ENCODE results near the gene SOST.

SOST gene

DNA sequence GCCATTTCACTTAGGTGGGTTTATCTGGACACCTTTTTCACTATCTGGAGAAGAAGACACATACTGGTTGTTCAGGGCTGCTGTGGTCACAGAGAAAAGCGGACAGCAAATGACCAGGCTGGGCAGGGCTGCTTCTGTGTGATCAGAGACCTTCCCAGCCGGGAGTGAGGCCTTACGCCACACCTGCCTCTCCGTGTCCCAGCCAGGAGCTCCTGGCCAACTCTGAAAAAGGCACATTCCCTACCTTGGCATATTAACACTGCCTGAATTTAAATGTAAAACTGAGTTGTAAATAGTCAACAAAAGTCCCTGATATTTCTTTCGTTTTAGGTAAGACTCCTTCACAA, 9.1 kb upstream of the SOST start:
- Histone ChIP-seq H3K36me3 (ENCODE audit: control insufficient read depth in 2 of 2, insufficient read depth in 1 of 2, low read length in 2 of 2) (peaks cover 18 to 48% of the 10 kb centered on the region in 2 experiments), H3K27ac (ENCODE audit: extremely low read depth, low read depth, low read length) (no peak overlapping the region), H3K9me3 (ENCODE audit: control insufficient read depth, insufficient read depth, low read depth, low read length) (no peaks in the 10 kb centered on the region), H3K4me1 (ENCODE audit: control insufficient read depth, insufficient read depth, low read length) (no peaks in the 10 kb centered on the region), H3K4me3 (ENCODE audit: low read depth, low read length) (no peak overlapping the region)
- TF ChIP-seq TRIM28 (IDR thresholded peaks at IDR 0.05; ENCODE audit: borderline replicate concordance, low read length) (no peak), ZNF132 (tag by site-specific recombination; IDR thresholded peaks at IDR 0.05; ENCODE audit: borderline replicate concordance) (no peak)
- ChIA-PET POLR2A (interaction anchor here (0.6 to 1.2 kb wide), 3 partner anchors 49 to 189 kb away, joined by 3 to 5 read pairs (median 4); no protein-coding TSS in a partner anchor), CTCF (interaction anchor here (0.6 to 3.8 kb wide), 17 partner anchors 7 to 293 kb away, joined by 3 to 67 read pairs (median 3); partner anchors contain the start of genes CD300LG, ETV4, MEOX1 and MPP2)

DNA sequence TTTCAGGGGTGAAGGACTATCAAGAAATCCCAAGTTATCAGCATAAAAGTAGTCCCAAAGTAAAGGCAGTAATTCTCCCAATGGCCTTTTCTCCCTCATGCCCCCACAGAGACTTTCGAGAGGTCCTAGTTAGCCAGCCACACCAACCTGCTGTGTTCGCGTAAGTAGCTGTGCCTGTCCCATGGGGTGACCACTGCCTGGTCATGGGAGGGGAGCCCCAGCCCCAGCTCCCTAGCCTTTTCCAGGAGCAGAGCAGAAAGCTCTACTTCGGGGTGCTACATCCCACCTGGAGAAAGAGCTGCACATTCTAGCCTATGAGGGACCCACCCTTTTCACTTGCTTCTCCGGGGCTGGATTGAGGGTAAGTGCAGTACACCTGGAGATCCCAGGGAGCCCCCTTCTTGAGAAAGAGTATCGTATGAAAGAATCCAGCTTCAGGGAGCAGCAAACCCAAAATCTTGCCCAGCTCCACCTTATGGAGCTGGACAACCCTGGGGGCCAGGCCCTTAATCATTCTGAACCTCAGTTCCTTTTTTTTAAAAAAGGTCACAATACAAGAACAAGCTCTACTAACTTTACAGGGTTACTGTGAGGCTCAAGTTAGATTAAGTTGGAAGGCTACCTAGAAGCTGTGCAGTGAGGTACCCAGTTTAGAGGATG, 8.6 kb upstream of the SOST start:
- Histone ChIP-seq H3K9me3 (ENCODE audit: control insufficient read depth, insufficient read depth, low read depth, low read length) (no peaks in the 10 kb centered on the region), H3K36me3 (ENCODE audit: control insufficient read depth in 2 of 2, insufficient read depth in 1 of 2, low read length in 2 of 2) (peaks cover 14 to 43% of the 10 kb centered on the region in 2 experiments), H3K4me1 (ENCODE audit: control insufficient read depth, insufficient read depth, low read length) (no peaks in the 10 kb centered on the region), H3K27ac (ENCODE audit: extremely low read depth, low read depth, low read length) (no peak overlapping the region), H3K4me3 (ENCODE audit: low read depth, low read length) (no peak overlapping the region)
- TF ChIP-seq, protein P1, sequence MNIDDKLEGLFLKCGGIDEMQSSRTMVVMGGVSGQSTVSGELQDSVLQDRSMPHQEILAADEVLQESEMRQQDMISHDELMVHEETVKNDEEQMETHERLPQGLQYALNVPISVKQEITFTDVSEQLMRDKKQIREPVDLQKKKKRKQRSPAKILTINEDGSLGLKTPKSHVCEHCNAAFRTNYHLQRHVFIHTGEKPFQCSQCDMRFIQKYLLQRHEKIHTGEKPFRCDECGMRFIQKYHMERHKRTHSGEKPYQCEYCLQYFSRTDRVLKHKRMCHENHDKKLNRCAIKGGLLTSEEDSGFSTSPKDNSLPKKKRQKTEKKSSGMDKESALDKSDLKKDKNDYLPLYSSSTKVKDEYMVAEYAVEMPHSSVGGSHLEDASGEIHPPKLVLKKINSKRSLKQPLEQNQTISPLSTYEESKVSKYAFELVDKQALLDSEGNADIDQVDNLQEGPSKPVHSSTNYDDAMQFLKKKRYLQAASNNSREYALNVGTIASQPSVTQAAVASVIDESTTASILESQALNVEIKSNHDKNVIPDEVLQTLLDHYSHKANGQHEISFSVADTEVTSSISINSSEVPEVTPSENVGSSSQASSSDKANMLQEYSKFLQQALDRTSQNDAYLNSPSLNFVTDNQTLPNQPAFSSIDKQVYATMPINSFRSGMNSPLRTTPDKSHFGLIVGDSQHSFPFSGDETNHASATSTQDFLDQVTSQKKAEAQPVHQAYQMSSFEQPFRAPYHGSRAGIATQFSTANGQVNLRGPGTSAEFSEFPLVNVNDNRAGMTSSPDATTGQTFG (tag by site-specific recombination; IDR thresholded peaks at IDR 0.05; ENCODE audit: borderline replicate concordance), result no peak
- TF ChIP-seq ZNF175 (tag by site-specific recombination; IDR thresholded peaks at IDR 0.05) (no peak), ZNF664 (tag by site-specific recombination; IDR thresholded peaks at IDR 0.05) (no peak), SP3 (tag by site-specific recombination; IDR thresholded peaks at IDR 0.05) (no peak), ZNF596 (tag by site-specific recombination; IDR thresholded peaks at IDR 0.05) (no peak)
- TF ChIP-seq, protein P2, sequence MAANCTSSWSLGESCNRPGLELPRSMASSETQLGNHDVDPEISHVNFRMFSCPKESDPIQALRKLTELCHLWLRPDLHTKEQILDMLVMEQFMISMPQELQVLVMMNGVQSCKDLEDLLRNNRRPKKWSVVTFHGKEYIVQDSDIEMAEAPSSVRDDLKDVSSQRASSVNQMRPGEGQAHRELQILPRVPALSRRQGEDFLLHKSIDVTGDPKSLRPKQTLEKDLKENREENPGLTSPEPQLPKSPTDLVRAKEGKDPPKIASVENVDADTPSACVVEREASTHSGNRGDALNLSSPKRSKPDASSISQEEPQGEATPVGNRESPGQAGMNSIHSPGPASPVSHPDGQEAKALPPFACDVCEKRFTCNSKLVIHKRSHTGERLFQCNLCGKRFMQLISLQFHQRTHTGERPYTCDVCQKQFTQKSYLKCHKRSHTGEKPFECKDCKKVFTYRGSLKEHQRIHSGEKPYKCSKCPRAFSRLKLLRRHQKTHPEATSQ (tag by site-specific recombination; IDR thresholded peaks at IDR 0.05), result no peak
- TF ChIP-seq, protein P3, sequence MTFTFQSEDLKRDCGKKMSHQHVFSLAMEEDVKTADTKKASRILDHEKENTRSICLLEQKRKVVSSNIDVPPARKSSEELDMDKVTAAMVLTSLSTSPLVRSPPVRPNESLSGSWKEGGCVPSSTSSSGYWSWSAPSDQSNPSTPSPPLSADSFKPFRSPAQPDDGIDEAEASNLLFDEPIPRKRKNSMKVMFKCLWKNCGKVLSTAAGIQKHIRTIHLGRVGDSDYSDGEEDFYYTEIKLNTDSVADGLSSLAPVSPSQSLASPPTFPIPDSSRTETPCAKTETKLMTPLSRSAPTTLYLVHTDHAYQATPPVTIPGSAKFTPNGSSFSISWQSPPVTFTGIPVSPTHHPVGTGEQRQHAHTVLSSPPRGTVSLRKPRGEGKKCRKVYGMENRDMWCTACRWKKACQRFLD (tag by site-specific recombination; IDR thresholded peaks at IDR 0.05), result no peak
- TF ChIP-seq, protein P4, sequence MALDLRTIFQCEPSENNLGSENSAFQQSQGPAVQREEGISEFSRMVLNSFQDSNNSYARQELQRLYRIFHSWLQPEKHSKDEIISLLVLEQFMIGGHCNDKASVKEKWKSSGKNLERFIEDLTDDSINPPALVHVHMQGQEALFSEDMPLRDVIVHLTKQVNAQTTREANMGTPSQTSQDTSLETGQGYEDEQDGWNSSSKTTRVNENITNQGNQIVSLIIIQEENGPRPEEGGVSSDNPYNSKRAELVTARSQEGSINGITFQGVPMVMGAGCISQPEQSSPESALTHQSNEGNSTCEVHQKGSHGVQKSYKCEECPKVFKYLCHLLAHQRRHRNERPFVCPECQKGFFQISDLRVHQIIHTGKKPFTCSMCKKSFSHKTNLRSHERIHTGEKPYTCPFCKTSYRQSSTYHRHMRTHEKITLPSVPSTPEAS (tag by site-specific recombination; IDR thresholded peaks at IDR 0.05), result no peak
- POLR2A ChIA-PET, result interaction anchor here (0.6 to 1.2 kb wide), 3 partner anchors 49 to 188 kb away, joined by 3 to 5 read pairs (median 4); no protein-coding TSS in a partner anchor
- CTCF ChIA-PET, result interaction anchor here (0.6 to 3.8 kb wide), 37 partner anchors 9 to 292 kb away, joined by 3 to 67 read pairs (median 4); partner anchors contain the start of genes CD300LG, CFAP97D1, ETV4 and MEOX1

DNA sequence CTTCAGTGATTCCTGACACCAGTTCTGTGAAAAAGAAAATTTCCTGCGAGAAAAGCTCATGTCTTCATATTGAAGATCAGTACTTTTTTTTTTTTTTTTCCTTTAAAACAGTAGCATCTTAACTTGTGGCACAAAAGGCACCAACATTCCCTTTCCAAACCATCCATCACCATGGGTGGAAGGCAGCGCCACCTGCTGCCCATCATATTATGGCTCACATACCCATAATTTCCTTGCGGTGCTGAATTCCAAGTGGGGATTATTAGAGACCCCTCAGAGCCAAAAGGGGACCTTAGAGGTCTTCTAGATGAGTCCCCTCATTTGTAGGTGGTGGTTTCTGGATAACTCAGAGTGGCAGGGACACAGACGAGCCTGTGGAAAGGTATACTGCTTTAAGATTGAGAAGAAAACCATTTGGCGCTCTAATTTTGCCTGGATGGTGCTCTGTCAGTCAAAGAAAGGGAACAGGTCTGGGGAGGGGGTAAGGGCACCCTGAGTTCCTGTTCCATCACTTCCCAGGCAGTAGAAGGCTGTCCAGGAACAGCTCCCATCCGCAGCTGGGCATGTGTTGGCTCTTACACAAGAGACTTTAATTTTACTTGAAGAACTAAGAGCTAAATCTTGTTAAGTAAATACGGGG, 7.9 kb upstream of the SOST start:
- POLR2A ChIA-PET, result interaction anchor here (1.2 kb wide), 1 partner anchor 188 kb away, joined by 4 read pairs; no protein-coding TSS in a partner anchor
- CTCF ChIA-PET, result interaction anchor here (0.6 to 3.8 kb wide), 73 partner anchors 9 to 1964 kb away, joined by 3 to 67 read pairs (median 4); partner anchors contain the start of genes CD300LG, CFAP97D1, DHX8 and ETV4
- H3K27ac ChIP-seq (ENCODE audit: extremely low read depth, low read depth, low read length), result no peak overlapping the region
- H3K36me3 ChIP-seq (ENCODE audit: control insufficient read depth in 2 of 2, insufficient read depth in 1 of 2, low read length in 2 of 2), result peaks cover 14 to 38% of the 10 kb centered on the region in 2 experiments
- no peaks in the 10 kb centered on the region for H3K9me3 ChIP-seq (ENCODE audit: control insufficient read depth, insufficient read depth, low read depth, low read length)
- H3K4me3 ChIP-seq (ENCODE audit: low read depth, low read length), result no peak overlapping the region
- H3K4me1 ChIP-seq (ENCODE audit: control insufficient read depth, insufficient read depth, low read length), result no peaks in the 10 kb centered on the region
- no peak for TF ChIP-seq ZNF169 (tag by site-specific recombination; IDR thresholded peaks at IDR 0.05)
- no peak for TF ChIP-seq ZNF510 (tag by site-specific recombination; IDR thresholded peaks at IDR 0.05; ENCODE audit: insufficient replicate concordance)
- TF ChIP-seq, protein P5, sequence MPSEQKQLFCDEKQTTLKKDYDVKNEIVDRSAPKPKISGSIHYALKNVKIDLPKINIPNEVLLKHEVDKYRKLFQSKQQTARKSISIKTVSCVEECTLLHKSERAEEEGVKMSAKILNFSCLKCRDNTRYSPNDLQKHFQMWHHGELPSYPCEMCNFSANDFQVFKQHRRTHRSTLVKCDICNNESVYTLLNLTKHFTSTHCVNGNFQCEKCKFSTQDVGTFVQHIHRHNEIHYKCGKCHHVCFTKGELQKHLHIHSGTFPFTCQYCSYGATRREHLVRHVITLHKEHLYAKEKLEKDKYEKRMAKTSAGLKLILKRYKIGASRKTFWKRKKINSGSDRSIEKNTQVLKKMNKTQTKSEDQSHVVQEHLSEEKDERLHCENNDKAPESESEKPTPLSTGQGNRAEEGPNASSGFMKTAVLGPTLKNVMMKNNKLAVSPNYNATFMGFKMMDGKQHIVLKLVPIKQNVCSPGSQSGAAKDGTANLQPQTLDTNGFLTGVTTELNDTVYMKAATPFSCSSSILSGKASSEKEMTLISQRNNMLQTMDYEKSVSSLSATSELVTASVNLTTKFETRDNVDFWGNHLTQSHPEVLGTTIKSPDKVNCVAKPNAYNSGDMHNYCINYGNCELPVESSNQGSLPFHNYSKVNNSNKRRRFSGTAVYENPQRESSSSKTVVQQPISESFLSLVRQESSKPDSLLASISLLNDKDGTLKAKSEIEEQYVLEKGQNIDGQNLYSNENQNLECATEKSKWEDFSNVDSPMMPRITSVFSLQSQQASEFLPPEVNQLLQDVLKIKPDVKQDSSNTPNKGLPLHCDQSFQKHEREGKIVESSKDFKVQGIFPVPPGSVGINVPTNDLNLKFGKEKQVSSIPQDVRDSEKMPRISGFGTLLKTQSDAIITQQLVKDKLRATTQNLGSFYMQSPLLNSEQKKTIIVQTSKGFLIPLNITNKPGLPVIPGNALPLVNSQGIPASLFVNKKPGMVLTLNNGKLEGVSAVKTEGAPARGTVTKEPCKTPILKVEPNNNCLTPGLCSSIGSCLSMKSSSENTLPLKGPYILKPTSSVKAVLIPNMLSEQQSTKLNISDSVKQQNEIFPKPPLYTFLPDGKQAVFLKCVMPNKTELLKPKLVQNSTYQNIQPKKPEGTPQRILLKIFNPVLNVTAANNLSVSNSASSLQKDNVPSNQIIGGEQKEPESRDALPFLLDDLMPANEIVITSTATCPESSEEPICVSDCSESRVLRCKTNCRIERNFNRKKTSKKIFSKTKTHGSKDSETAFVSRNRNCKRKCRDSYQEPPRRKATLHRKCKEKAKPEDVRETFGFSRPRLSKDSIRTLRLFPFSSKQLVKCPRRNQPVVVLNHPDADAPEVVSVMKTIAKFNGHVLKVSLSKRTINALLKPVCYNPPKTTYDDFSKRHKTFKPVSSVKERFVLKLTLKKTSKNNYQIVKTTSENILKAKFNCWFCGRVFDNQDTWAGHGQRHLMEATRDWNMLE (tag by site-specific recombination; conservative IDR thresholded peaks at IDR 0.05; ENCODE audit: low read depth), result no peak
- TF ChIP-seq ZNF664 (tag by site-specific recombination; IDR thresholded peaks at IDR 0.05), result no peak
- TF ChIP-seq IKZF3 (tag by site-specific recombination; IDR thresholded peaks at IDR 0.05), result peak; percentile 42; the same call in 1 of the 2 replicates
- 0 out of 2 replicates have a peak, but pooled peaks have one; percentile 32 for TF ChIP-seq ZNF2 (tag by site-specific recombination; IDR thresholded peaks at IDR 0.05)
